ENCODE data around the gene RNF115. TPM values are rescaled to one million over a fixed set of nuclear protein-coding genes. Genes with fewer than 3 reads are reported as not detected.

The RNF115 gene
- total RNA-seq, 3 donors from 2014 or later (not counting 1 experiment from before 2014, with no cell fraction given): 26.7 to 31.8 (median 30.8) TPM

- Histone ChIP-seq H3K4me3 (ENCODE audit: low read length) (no peak overlapping the region), H3K36me3 (ENCODE audit: control insufficient read depth, insufficient read depth, low read length) (peaks cover 34% of the 10 kb centered on the region), H3K27ac (ENCODE audit: low read length) (no peak overlapping the region), H3K27me3 (ENCODE audit: control insufficient read depth, insufficient read depth, low read length) (no peaks in the 10 kb centered on the region), H3K4me1 (ENCODE audit: control insufficient read depth, insufficient read depth, low read length) (no peaks in the 10 kb centered on the region), H3K9me3 (ENCODE audit: control insufficient read depth, insufficient read depth, low read length) (no peaks in the 10 kb centered on the region)
- TF ChIP-seq, protein P1, sequence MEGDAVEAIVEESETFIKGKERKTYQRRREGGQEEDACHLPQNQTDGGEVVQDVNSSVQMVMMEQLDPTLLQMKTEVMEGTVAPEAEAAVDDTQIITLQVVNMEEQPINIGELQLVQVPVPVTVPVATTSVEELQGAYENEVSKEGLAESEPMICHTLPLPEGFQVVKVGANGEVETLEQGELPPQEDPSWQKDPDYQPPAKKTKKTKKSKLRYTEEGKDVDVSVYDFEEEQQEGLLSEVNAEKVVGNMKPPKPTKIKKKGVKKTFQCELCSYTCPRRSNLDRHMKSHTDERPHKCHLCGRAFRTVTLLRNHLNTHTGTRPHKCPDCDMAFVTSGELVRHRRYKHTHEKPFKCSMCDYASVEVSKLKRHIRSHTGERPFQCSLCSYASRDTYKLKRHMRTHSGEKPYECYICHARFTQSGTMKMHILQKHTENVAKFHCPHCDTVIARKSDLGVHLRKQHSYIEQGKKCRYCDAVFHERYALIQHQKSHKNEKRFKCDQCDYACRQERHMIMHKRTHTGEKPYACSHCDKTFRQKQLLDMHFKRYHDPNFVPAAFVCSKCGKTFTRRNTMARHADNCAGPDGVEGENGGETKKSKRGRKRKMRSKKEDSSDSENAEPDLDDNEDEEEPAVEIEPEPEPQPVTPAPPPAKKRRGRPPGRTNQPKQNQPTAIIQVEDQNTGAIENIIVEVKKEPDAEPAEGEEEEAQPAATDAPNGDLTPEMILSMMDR (IDR thresholded peaks at IDR 0.05): no peak
- Mint-ChIP-seq H3K36me3 (peaks cover 2% of the 10 kb centered on the region), H3K27me3 (ENCODE audit: low read depth in 2 of 2) (no peaks in the 10 kb centered on the region), H3K4me1 (peaks cover 14 to 17% of the 10 kb centered on the region in 2 donors), H3K9me3 (no peaks in the 10 kb centered on the region), H3K4me3 (no peak overlapping the region), H3K27ac (peak overlapping the region; percentile 63 to 73)
- ATAC-seq: no peak
- WGBS (ENCODE audit: insufficient coverage): 100% methylated on average over 1 of the region's 1 CpG
- no peak for DNase-seq
- intact Hi-C loops (cut with micrococcal nuclease): no loop called here
These were observed 87.7 kb downstream of the RNF115 start for GRCh38 chr1:145736191-145736590.

DNA sequence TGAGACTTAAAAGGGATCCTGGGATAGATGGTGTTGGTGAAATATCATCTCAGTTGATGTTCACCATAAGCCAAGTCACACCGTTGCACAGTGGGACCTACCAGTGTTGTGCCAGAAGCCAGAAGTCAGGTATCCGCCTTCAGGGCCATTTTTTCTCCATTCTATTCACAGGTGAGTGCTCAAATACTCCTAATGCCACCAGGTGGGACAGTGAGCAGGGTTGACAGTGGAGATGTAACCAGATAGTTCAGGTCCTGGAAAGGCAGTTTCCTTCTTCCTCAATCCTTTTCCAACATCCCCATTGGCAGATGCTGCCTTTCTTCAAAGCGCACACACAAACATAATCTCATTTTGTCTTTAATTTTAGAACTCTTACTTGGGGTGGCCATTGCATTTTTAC lies 93.0 kb downstream of the RNF115 start:
- ATAC-seq: no peak
- TF ChIP-seq, protein P1 (IDR thresholded peaks at IDR 0.05): no peak
- Histone ChIP-seq H3K36me3 (ENCODE audit: control insufficient read depth, insufficient read depth, low read length) (peaks cover 55% of the 10 kb centered on the region), H3K9me3 (ENCODE audit: control insufficient read depth, insufficient read depth, low read length) (no peaks in the 10 kb centered on the region), H3K4me3 (ENCODE audit: low read length) (no peak overlapping the region), H3K27ac (ENCODE audit: low read length) (no peak overlapping the region), H3K27me3 (ENCODE audit: control insufficient read depth, insufficient read depth, low read length) (no peaks in the 10 kb centered on the region), H3K4me1 (ENCODE audit: control insufficient read depth, insufficient read depth, low read length) (no peaks in the 10 kb centered on the region)
- no peak overlapping the region for H3K4me3 Mint-ChIP-seq
- H3K9me3 Mint-ChIP-seq: no peaks in the 10 kb centered on the region
- DNase-seq: no peak
- 100% methylated on average over 2 of the region's 3 CpGs for WGBS (ENCODE audit: insufficient coverage)
- intact Hi-C loops (cut with micrococcal nuclease): no loop called here
- H3K27me3 Mint-ChIP-seq (ENCODE audit: low read depth in 2 of 2): no peaks in the 10 kb centered on the region
- peaks cover 9% of the 10 kb centered on the region for H3K36me3 Mint-ChIP-seq
- peak overlapping the region; percentile 19 to 68 for H3K27ac Mint-ChIP-seq
- H3K4me1 Mint-ChIP-seq: peaks cover 26 to 31% of the 10 kb centered on the region in 2 donors

- no peaks in the 10 kb centered on the region for H3K9me3 ChIP-seq (ENCODE audit: control insufficient read depth, insufficient read depth, low read length)
- no peak overlapping the region for H3K4me3 Mint-ChIP-seq
These were observed 93.4 kb downstream of the RNF115 start for GRCh38 chr1:145730467-145730866.

More at GRCh38 chr1:145730467-145730866, 93.4 kb downstream of the RNF115 start:
- H3K9me3 Mint-ChIP-seq: no peaks in the 10 kb centered on the region
- Histone ChIP-seq H3K36me3 (ENCODE audit: control insufficient read depth, insufficient read depth, low read length) (peaks cover 53% of the 10 kb centered on the region), H3K4me1 (ENCODE audit: control insufficient read depth, insufficient read depth, low read length) (no peaks in the 10 kb centered on the region), H3K27ac (ENCODE audit: low read length) (no peak overlapping the region), H3K27me3 (ENCODE audit: control insufficient read depth, insufficient read depth, low read length) (no peaks in the 10 kb centered on the region), H3K4me3 (ENCODE audit: low read length) (no peak overlapping the region)
- H3K36me3 Mint-ChIP-seq: peaks cover 9% of the 10 kb centered on the region
- intact Hi-C loops (cut with micrococcal nuclease): no loop called here
- H3K27me3 Mint-ChIP-seq (ENCODE audit: low read depth in 2 of 2): no peaks in the 10 kb centered on the region
- ATAC-seq: no peak
- TF ChIP-seq, protein P1 (IDR thresholded peaks at IDR 0.05): no peak
- peaks cover 26 to 31% of the 10 kb centered on the region in 2 donors for H3K4me1 Mint-ChIP-seq
- H3K27ac Mint-ChIP-seq: peak overlapping the region; percentile 19 to 68
- no peak for DNase-seq
- WGBS (ENCODE audit: insufficient coverage): 97% methylated on average over 4 of the region's 4 CpGs
